GM12878 (cell line): ENCODE data around the gene TEX22. TPM values are rescaled to one million over a fixed set of nuclear protein-coding genes. Genes with fewer than 3 reads are reported as not detected.

Source experiments
- ATAC-seq: fragments of 200-7000 bp; cut with Tn5 transposase; 3 replicates; pipeline ENCODE4 v1.9.1; 2020; ENCODE audit warnings: mild to moderate bottlenecking, moderate library complexity
- BruUV-seq: library from RNA; stranded (reverse); fragments of 400-500 nt; replicated peaks from 2 replicates; lab custom pipeline; 2021; lab: Mats Ljungman, UMichigan
- CTCF ChIA-PET: fragments of 300-600 bp; sonication (Branson Sonifier 250); formaldehyde crosslinking; extraction: SDS; loops from one replicate; lab custom pipeline; 2021; ENCODE audit warnings: inconsistent platforms; lab: Yijun Ruan, JAX
- POLR2A ChIA-PET: fragments of 350-600 bp; formaldehyde crosslinking; extraction: SDS; loops from one replicate; lab custom pipeline; 2021; ENCODE audit warnings: inconsistent platforms; lab: Charles Lee
- RAD21 ChIA-PET: fragments of 300-600 bp; sonication (Branson Sonifier 250); formaldehyde crosslinking; loops from one replicate; lab custom pipeline; 2023; ENCODE audit warnings: antibody characterized with exemption; ENCODE audit not compliant: unreplicated experiment; lab: Charles Lee
- SMC1A ChIA-PET: fragments of 300-600 bp; sonication (Branson Sonifier 250); formaldehyde crosslinking; loops from one replicate; lab custom pipeline; 2023; ENCODE audit not compliant: unreplicated experiment, uncharacterized antibody; lab: Charles Lee
- DNase-seq: peaks from one replicate; pipeline ENCODE4 v3.0.0-alpha.2; 2011; ENCODE audit warnings: low read depth, low spot score
- FAIRE-seq: peaks from 3 replicates; lab custom pipeline; 2011; peaks lifted over from hg19 to GRCh38; lab: Jason Lieb, UNC
- H2AFZ ChIP-seq: 2 replicates; pipeline ENCODE4 v1.6.0; 2011; ENCODE audit warnings: low read depth, low read length, control low read depth; ENCODE audit not compliant: control insufficient read depth
- H3K27ac ChIP-seq: 2 replicates; pipeline ENCODE4 v1.5.1; 2011; ENCODE audit warnings: control low read depth; ENCODE audit not compliant: control insufficient read depth, insufficient read depth
- H3K27me3 ChIP-seq, 2 experiments: replicated peaks in 1 of 2; 2 replicates each; pipeline versions ENCODE4 v1.6.0 to v1.6.1; 2011; ENCODE audit warnings: low read length in 1 of 2; ENCODE audit not compliant: control insufficient read depth in 2 of 2, insufficient read depth in 2 of 2
- H3K36me3 ChIP-seq, 2 experiments: 2 replicates each; pipeline ENCODE4 v1.5.1; 2011; ENCODE audit warnings: low read length in 1 of 2; ENCODE audit not compliant: control insufficient read depth in 2 of 2, insufficient read depth in 2 of 2
- H3K4me1 ChIP-seq: 2 replicates; pipeline ENCODE4 v1.6.1; 2011; ENCODE audit warnings: mild to moderate bottlenecking, low read length, moderate library complexity, mixed read lengths; ENCODE audit not compliant: control insufficient read depth, insufficient read depth
- H3K4me2 ChIP-seq: 2 replicates; pipeline ENCODE4 v1.6.0; 2011; ENCODE audit warnings: control low read depth; ENCODE audit not compliant: control insufficient read depth, insufficient read depth
- H3K4me3 ChIP-seq: fragments of 200-600 bp; sonication (generic); 2 replicates; pipeline ENCODE4 v1.5.1; 2016
- H3K79me2 ChIP-seq: 2 replicates; pipeline ENCODE4 v1.6.0; 2011; ENCODE audit warnings: low read length; ENCODE audit not compliant: control insufficient read depth, insufficient read depth
- H3K9ac ChIP-seq: 2 replicates; pipeline ENCODE4 v1.8.0; 2011; ENCODE audit warnings: low read length, control low read depth, mixed read lengths; ENCODE audit not compliant: control insufficient read depth, insufficient read depth
- H3K9me3 ChIP-seq: replicated peaks from 3 replicates; pipeline ENCODE4 v1.5.1; 2011; ENCODE audit warnings: mild to moderate bottlenecking, low read length; ENCODE audit not compliant: control insufficient read depth, insufficient read depth
- H4K20me1 ChIP-seq: 2 replicates; pipeline ENCODE4 v1.6.0; 2011; ENCODE audit not compliant: control insufficient read depth, insufficient read depth
- ASH2L ChIP-seq: fragments of 300-600, 200-600 bp; sonication (generic); IDR thresholded peaks from 2 replicates; pipeline ENCODE4 v1.6.1; 2017; ENCODE audit warnings: low read depth, mild to moderate bottlenecking, borderline replicate concordance
- BMI1 ChIP-seq: fragments of 450-650 bp; IDR thresholded peaks from 2 replicates; pipeline ENCODE4 v1.6.1; 2016; ENCODE audit warnings: mild to moderate bottlenecking, moderate library complexity, borderline replicate concordance
- ETV6 ChIP-seq, 2 experiments: fragments of 450-650 bp in 1 of 2; IDR thresholded peaks in 1 of 2; conservative IDR thresholded peaks in 1 of 2; 2 replicates each; pipeline ENCODE4 v1.6.1; 2014; ENCODE audit warnings: antibody characterized with exemption in 1 of 2, borderline replicate concordance in 1 of 2, low read depth in 1 of 2, mild to moderate bottlenecking in 1 of 2, moderate library complexity in 1 of 2
- POLR2AphosphoS5 ChIP-seq: IDR thresholded peaks from 2 replicates; pipeline ENCODE4 v1.6.1; 2011; ENCODE audit warnings: mild to moderate bottlenecking, low read length, inconsistent platforms
- USF1 ChIP-seq: IDR thresholded peaks from 2 replicates; pipeline ENCODE4 v1.6.1; 2011; ENCODE audit warnings: borderline replicate concordance, low read depth, mild to moderate bottlenecking, moderate library complexity, mixed read lengths, low read length; ENCODE audit not compliant: insufficient read depth; ENCODE audit errors: extremely low read length
- ZBTB11 ChIP-seq: fragments of 450-650 bp; formaldehyde crosslinking; IDR thresholded peaks from 2 replicates; pipeline ENCODE4 v1.5.0; 2022; ENCODE audit warnings: mild to moderate bottlenecking, missing genetic modification characterization
- ZSCAN29 ChIP-seq: fragments of 450-650 bp; IDR thresholded peaks from 2 replicates; pipeline ENCODE4 v1.6.1; 2017; ENCODE audit warnings: mild to moderate bottlenecking, moderate library complexity
- WGBS: methylation state at CpG from one replicate; pipeline ENCODE4 v1.1.6; 2016; ENCODE audit warnings: low lambda C conversion rate; ENCODE audit not compliant: insufficient replicate concordance, insufficient coverage; ENCODE audit errors: missing lambda C conversion rate; 5-methylcytosine and 5-hydroxymethylcytosine counted together
- in situ Hi-C: fragments of 300-500 bp; cut with MboI; formaldehyde crosslinking; loops from 9 replicates; pipeline ENCODE4 v1.14.3; 2018; ENCODE audit warnings: mixed read lengths
- intact Hi-C: fragments of 100-400 bp; cut with micrococcal nuclease; formaldehyde crosslinking; loops from one replicate; pipeline ENCODE4 v1.14.2; 2022; ENCODE audit not compliant: unreplicated experiment
- polyA plus RNA-seq, 11 experiments: library from polyadenylated mRNA; depleted of rRNA in 4 of 11; unstranded in 6 of 11; stranded (reverse) in 5 of 11; fragments of >200 nt; fragmentation: Nextera tagmentation in 4 of 11; fragmentation: Illumina TruSeq in 1 of 11; extraction: Ambion mirVana in 4 of 11; extraction: Trizol in 1 of 11; gene quantifications; 1 replicate in 1 of 11; 2 replicates in 10 of 11; pipeline versions ENCODE4 v1.2.1 to v1.2.3, GENCODE V29; 2011 to 2016; ENCODE audit warnings: inconsistent platforms in 2 of 11, missing spikeins in 2 of 11, low read depth in 1 of 11
- total RNA-seq, 4 experiments: library from RNA; depleted of rRNA in 3 of 4; stranded (reverse); fragments of >200 nt in 3 of 4; fragmentation: Illumina TruSeq in 1 of 4; extraction: Trizol in 1 of 4; gene quantifications; 2 replicates each; pipeline versions ENCODE4 v1.2.1 to v1.2.3, GENCODE V29; 2013 to 2021
- TF ChIP-seq, protein P1 (sequence below): IDR thresholded peaks from 2 replicates; pipeline ENCODE4 v1.6.1; 2012; ENCODE audit warnings: low read depth, low read length, improper control_type of control experiment
- TF ChIP-seq, protein P2 (sequence below): fragments of 450-650 bp; IDR thresholded peaks from 2 replicates; pipeline ENCODE4 v1.6.1; 2017; ENCODE audit warnings: mild to moderate bottlenecking, moderate library complexity
- TF ChIP-seq, protein P3 (sequence below): IDR thresholded peaks from 2 replicates; pipeline ENCODE4 v1.6.1; 2012; ENCODE audit warnings: low read depth, low read length, improper control_type of control experiment

Gene TEX22
- total and polyA plus RNA-seq, 10 of the 15 experiments (the other 5 are each of a cell fraction or from before 2014, with no cell fraction given) = 0.02 to 4.0 (median 0.63) TPM; not detected in 1

DNA sequence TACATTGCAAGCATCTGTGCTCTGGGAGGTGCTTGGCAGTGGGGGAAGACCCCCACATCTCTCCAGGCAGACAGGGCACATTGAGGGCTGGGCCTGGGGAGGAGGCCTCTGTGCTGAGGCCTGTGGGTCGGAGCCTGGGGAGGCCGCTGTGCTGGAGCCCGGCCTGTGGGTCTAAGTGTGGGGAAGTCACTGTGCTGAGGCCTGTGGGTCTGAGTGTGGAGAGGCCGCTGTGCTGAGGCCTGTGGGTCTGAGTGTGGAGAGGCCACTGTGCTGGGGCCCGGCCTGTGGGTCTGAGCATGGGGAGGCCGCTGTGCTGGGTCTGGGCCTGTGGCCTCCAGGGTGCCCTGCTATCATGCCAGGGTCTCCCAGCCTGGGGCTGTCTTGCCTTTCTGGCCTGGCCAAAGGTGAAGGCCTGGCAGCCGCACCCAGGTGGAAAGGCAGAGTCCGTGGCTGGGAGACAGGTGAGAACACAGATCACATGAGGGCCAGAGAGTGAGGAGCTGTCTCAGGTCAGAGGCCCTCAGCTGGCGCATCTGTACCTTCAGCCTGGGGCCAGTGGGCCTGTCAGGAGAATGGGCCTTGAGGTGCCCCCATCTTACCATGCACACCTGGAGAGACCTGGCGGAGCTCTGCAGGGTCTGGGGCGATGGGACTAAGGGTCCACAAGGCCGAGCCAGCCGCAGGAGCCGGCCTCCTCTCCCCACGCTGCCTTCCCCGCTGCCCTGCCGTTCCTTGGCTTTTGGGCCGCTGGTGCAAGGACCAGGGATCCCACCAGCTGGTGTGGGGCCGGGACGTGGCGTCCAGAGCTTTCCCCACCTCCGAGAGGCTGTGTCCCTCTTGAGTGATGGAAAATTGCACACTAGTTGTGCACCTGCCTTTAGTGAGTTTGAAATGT lies 57.7 kb downstream of the TEX22 start:
- H3K27me3 ChIP-seq = no peaks in the 10 kb centered on the region
- H3K4me2 ChIP-seq = no peak overlapping the region
- 90% methylated on average over 22 of the region's 22 CpGs for WGBS
- no peaks in the 10 kb centered on the region; the same call in 1 of the 2 replicates for H4K20me1 ChIP-seq
- no peaks in the 10 kb centered on the region for H3K4me1 ChIP-seq
- in situ Hi-C loops = loop anchor here (5.0 kb wide), 1 partner anchor 61 kb away; no protein-coding TSS in a partner anchor
- H3K27ac ChIP-seq = no peak overlapping the region
- BruUV-seq = no TSS peak
- ATAC-seq (no peak), DNase-seq (no peak), FAIRE-seq (no peak)
- no peak overlapping the region for H3K4me3 ChIP-seq
- ChIA-PET RAD21 (no interaction called here), CTCF (interaction anchor here (1.4 kb wide), 1 partner anchor 25 kb away, joined by 8 read pairs; no protein-coding TSS in a partner anchor), SMC1A (no interaction called here), POLR2A (no interaction called here)
- no peak overlapping the region for H2AFZ ChIP-seq
- peaks cover 3 to 35% of the 10 kb centered on the region in 2 experiments; a peak in 3 of 4 replicates for H3K36me3 ChIP-seq
- intact Hi-C loops = no loop called here
- H3K9me3 ChIP-seq = no peaks in the 10 kb centered on the region
- no peak overlapping the region for H3K9ac ChIP-seq
- H3K79me2 ChIP-seq = no peaks in the 10 kb centered on the region
- TF ChIP-seq POLR2AphosphoS5 (no peak), ETV6 (conservative IDR thresholded peaks at IDR 0.05 in 1 of 2, IDR thresholded peaks at IDR 0.05 in 1 of 2; ENCODE audit: borderline replicate concordance in 1 of 2, low read depth in 1 of 2) (no peak), ZBTB11 (CRISPR knock-in tag) (no peak), ZSCAN29 (no peak), USF1 (no peak), BMI1 (no peak), ASH2L (no peak)
- TF ChIP-seq, protein P1, sequence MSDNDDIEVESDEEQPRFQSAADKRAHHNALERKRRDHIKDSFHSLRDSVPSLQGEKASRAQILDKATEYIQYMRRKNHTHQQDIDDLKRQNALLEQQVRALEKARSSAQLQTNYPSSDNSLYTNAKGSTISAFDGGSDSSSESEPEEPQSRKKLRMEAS = no peak
- TF ChIP-seq, protein P2, sequence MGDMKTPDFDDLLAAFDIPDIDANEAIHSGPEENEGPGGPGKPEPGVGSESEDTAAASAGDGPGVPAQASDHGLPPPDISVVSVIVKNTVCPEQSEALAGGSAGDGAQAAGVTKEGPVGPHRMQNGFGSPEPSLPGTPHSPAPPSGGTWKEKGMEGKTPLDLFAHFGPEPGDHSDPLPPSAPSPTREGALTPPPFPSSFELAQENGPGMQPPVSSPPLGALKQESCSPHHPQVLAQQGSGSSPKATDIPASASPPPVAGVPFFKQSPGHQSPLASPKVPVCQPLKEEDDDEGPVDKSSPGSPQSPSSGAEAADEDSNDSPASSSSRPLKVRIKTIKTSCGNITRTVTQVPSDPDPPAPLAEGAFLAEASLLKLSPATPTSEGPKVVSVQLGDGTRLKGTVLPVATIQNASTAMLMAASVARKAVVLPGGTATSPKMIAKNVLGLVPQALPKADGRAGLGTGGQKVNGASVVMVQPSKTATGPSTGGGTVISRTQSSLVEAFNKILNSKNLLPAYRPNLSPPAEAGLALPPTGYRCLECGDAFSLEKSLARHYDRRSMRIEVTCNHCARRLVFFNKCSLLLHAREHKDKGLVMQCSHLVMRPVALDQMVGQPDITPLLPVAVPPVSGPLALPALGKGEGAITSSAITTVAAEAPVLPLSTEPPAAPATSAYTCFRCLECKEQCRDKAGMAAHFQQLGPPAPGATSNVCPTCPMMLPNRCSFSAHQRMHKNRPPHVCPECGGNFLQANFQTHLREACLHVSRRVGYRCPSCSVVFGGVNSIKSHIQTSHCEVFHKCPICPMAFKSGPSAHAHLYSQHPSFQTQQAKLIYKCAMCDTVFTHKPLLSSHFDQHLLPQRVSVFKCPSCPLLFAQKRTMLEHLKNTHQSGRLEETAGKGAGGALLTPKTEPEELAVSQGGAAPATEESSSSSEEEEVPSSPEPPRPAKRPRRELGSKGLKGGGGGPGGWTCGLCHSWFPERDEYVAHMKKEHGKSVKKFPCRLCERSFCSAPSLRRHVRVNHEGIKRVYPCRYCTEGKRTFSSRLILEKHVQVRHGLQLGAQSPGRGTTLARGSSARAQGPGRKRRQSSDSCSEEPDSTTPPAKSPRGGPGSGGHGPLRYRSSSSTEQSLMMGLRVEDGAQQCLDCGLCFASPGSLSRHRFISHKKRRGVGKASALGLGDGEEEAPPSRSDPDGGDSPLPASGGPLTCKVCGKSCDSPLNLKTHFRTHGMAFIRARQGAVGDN = no peak
- TF ChIP-seq, protein P3, sequence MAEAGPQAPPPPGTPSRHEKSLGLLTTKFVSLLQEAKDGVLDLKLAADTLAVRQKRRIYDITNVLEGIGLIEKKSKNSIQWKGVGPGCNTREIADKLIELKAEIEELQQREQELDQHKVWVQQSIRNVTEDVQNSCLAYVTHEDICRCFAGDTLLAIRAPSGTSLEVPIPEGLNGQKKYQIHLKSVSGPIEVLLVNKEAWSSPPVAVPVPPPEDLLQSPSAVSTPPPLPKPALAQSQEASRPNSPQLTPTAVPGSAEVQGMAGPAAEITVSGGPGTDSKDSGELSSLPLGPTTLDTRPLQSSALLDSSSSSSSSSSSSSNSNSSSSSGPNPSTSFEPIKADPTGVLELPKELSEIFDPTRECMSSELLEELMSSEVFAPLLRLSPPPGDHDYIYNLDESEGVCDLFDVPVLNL = no peak
